GM12878 (cell line): Measurements from ENCODE around the gene SCNN1B.

Experiments
- EED ChIP-seq: sonication (generic); IDR thresholded peaks from 2 replicates; pipeline ENCODE4 v1.6.1; 2016; ENCODE audit warnings: antibody characterized with exemption, low read depth
- MYB ChIP-seq: fragments of 150-350 bp; IDR thresholded peaks from 2 replicates; pipeline ENCODE4 v1.6.1; 2014; ENCODE audit warnings: mild to moderate bottlenecking, low read depth, low read length, borderline replicate concordance

DNA sequence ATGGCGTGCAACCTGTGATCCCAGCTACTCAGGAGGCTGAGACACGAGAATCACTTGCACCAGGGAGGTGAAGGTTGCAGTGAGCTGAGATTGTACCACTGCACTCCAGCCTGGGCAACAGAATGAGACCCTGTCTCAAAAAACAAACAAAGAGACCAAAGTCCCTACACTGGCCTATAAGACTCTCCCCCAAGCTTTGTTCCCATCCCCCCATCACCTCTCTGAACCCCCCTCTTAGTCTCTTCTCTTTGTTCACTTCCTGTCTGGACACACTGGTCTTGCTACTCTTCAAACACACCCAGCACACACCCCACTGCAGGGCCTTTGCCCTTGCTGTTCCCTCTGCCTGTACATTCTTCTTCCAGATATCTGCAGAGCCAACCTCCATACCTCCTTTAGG lies 7.8 kb upstream of the SCNN1B start:
- TF ChIP-seq MYB (no peak), EED (no peak)
